Measurements from ENCODE around the gene SDS.

Gene SDS

GRCh38 chr12:113403435-113404415 lies at the start of gene SDS:
TSS of gene SDS (minus strand) at chr12:113403887. CDS start at chr12:113399708, 4,179 bp downstream.
- FAIRE-seq (no peak), DNase-seq (ENCODE audit: insufficient read length, low spot score) (no peak)

- FAIRE-seq (no peak), DNase-seq (ENCODE audit: insufficient read length, low spot score) (no peak)
Measured at GRCh38 chr12:113453330-113453729, 49.6 kb upstream of the SDS start.

GRCh38 chr12:113452458-113452857 lies 48.8 kb upstream of the SDS start:
- no peak for DNase-seq (ENCODE audit: insufficient read length, low spot score)
- FAIRE-seq, result no peak

- no peak for DNase-seq (ENCODE audit: insufficient read length, low spot score)
- FAIRE-seq, result no peak
Measured at GRCh38 chr12:113449839-113450238, 46.2 kb upstream of the SDS start.

GRCh38 chr12:113449299-113449698 lies 45.6 kb upstream of the SDS start:
- DNase-seq (ENCODE audit: insufficient read length, low spot score), result no peak
- no peak for FAIRE-seq

- DNase-seq (ENCODE audit: insufficient read length, low spot score) (no peak), FAIRE-seq (no peak)
Measured at GRCh38 chr12:113448873-113449272, 45.2 kb upstream of the SDS start.

GRCh38 chr12:113445544-113446171 lies 42.0 kb upstream of the SDS start:
- DNase-seq (ENCODE audit: insufficient read length, low spot score) (no peak), FAIRE-seq (no peak)

GRCh38 chr12:113443030-113443539 lies 39.4 kb upstream of the SDS start:
- FAIRE-seq (no peak), DNase-seq (ENCODE audit: insufficient read length, low spot score) (no peak)

GRCh38 chr12:113440947-113441782 lies 37.5 kb upstream of the SDS start:
- FAIRE-seq (no peak), DNase-seq (ENCODE audit: insufficient read length, low spot score) (no peak)

GRCh38 chr12:113440336-113440735 lies 36.6 kb upstream of the SDS start:
- DNase-seq (ENCODE audit: insufficient read length, low spot score), result no peak
- FAIRE-seq, result no peak

GRCh38 chr12:113439606-113440030 lies 35.9 kb upstream of the SDS start:
- FAIRE-seq, result no peak
- peak; percentile 43 for DNase-seq (ENCODE audit: insufficient read length, low spot score)

GRCh38 chr12:113439301-113439597 lies 35.6 kb upstream of the SDS start:
- no peak for DNase-seq (ENCODE audit: insufficient read length, low spot score)

GRCh38 chr12:113438523-113439300 lies 35.0 kb upstream of the SDS start:
- no peak for DNase-seq (ENCODE audit: insufficient read length, low spot score)
- peak; percentile 28 for FAIRE-seq

More at GRCh38 chr12:113439301-113439597, 35.6 kb upstream of the SDS start:
- no peak for FAIRE-seq

GRCh38 chr12:113437729-113438100 lies 34.0 kb upstream of the SDS start:
- DNase-seq (ENCODE audit: insufficient read length, low spot score) (no peak), FAIRE-seq (no peak)

GRCh38 chr12:113436993-113437728 lies 33.5 kb upstream of the SDS start:
- FAIRE-seq (no peak), DNase-seq (ENCODE audit: insufficient read length, low spot score) (no peak)

GRCh38 chr12:113436586-113436985 lies 32.9 kb upstream of the SDS start:
- DNase-seq (ENCODE audit: insufficient read length, low spot score), result no peak
- no peak for FAIRE-seq

GRCh38 chr12:113435367-113435766 lies 31.7 kb upstream of the SDS start:
- DNase-seq (ENCODE audit: insufficient read length, low spot score) (no peak), FAIRE-seq (no peak)

GRCh38 chr12:113432986-113433385 lies 29.3 kb upstream of the SDS start:
- FAIRE-seq (no peak), DNase-seq (ENCODE audit: insufficient read length, low spot score) (no peak)

GRCh38 chr12:113428482-113428881 lies 24.8 kb upstream of the SDS start:
- no peak for DNase-seq (ENCODE audit: insufficient read length, low spot score)
- FAIRE-seq, result no peak

- FAIRE-seq (no peak), DNase-seq (ENCODE audit: insufficient read length, low spot score) (no peak)
Measured at GRCh38 chr12:113427882-113428281, 24.2 kb upstream of the SDS start.
